C4-2B (cell line): ENCODE results near the gene SLC39A11.

Source experiments
- CTCF ChIP-seq: fragments of 450-650 bp; conservative IDR thresholded peaks from 2 replicates; pipeline ENCODE4 v1.5.1; 2017; ENCODE audit warnings: mild to moderate bottlenecking
- ZFX ChIP-seq: fragments of 450-650 bp; IDR thresholded peaks from 2 replicates; pipeline ENCODE4 v1.6.1; 2017

GRCh38 chr17:73135766-73136165 is 43.3 kb upstream of the SLC39A11 start:
- TF ChIP-seq CTCF: no peak
- no peak for TF ChIP-seq ZFX
